GM12875 (cell line): ENCODE data around the gene PAX8.

Source experiments
- H3K4me3 ChIP-seq: one replicate; pipeline ENCODE4 v1.5.1; 2011; ENCODE audit warnings: low read depth, low read length, control low read depth
- TF ChIP-seq, protein P1 (sequence below): IDR thresholded peaks from 2 replicates; pipeline ENCODE4 v1.5.1; 2011; ENCODE audit warnings: low read depth, mild to moderate bottlenecking, control low read depth, inconsistent platforms, low read length, moderate library complexity, borderline replicate concordance; ENCODE audit not compliant: insufficient read depth

The PAX8 gene

DNA sequence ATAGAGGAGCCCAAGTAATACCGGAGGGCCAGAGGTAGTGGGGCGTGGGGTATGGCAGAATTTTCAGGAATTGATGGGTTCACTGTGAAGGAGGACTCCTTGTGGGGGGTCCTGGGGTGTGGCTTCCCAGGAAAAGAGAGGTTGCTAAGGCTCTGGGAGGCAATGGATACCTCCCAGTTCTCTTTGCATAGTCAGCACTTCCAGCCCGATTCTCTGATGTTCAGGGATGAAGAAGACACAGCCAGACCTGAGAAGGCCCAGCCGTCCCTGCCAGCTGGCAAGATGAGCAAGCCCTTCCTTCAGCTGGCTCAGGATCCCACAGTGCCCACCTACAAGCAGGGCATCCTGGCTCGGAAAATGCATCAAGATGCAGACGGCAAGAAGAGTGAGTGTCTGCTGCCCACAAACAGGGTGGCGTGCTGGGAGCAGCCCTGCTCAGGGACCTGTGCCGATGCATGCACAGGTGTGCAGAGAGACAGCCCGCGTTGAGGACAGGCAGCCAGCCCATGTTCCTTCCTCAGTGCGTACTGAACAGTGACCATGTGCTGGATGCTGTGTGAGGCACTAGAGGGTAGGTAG, 82.7 kb downstream of the PAX8 start:
- H3K4me3 ChIP-seq: no peak overlapping the region
- TF ChIP-seq, protein P1, sequence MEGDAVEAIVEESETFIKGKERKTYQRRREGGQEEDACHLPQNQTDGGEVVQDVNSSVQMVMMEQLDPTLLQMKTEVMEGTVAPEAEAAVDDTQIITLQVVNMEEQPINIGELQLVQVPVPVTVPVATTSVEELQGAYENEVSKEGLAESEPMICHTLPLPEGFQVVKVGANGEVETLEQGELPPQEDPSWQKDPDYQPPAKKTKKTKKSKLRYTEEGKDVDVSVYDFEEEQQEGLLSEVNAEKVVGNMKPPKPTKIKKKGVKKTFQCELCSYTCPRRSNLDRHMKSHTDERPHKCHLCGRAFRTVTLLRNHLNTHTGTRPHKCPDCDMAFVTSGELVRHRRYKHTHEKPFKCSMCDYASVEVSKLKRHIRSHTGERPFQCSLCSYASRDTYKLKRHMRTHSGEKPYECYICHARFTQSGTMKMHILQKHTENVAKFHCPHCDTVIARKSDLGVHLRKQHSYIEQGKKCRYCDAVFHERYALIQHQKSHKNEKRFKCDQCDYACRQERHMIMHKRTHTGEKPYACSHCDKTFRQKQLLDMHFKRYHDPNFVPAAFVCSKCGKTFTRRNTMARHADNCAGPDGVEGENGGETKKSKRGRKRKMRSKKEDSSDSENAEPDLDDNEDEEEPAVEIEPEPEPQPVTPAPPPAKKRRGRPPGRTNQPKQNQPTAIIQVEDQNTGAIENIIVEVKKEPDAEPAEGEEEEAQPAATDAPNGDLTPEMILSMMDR: no peak

DNA sequence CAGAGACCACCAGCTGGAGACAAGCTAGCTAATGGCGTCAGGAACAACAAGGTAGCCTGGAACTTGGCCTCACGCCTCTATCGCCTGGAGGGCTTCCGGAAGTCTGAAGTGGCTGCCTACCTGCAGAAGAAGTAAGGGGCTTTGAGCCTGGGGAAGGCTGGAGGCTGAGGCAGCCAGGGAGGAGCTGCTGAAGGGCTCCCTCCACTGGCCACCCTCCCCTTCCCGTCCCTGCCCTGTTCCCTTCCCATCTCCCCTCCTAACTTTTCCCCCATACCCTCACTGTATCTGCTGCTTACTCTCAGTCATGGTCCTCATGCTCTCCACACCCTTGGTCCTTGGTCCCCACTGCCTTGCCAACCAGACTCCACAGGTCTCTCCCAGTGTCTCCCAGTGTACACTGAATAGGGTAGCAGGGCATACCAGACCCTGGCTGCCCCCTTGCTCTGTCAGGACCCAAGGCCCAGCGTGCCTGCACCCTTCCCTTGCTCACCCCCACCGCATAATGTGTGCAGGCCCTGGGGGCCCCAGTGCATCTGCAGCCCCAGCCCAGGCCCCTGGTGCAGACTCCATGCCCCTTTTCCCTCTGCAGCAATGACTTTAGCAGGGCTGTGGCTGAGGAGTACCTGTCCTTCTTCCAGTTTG, 86.1 kb downstream of the PAX8 start:
- TF ChIP-seq, protein P1: no peak
- H3K4me3 ChIP-seq: no peak overlapping the region

DNA sequence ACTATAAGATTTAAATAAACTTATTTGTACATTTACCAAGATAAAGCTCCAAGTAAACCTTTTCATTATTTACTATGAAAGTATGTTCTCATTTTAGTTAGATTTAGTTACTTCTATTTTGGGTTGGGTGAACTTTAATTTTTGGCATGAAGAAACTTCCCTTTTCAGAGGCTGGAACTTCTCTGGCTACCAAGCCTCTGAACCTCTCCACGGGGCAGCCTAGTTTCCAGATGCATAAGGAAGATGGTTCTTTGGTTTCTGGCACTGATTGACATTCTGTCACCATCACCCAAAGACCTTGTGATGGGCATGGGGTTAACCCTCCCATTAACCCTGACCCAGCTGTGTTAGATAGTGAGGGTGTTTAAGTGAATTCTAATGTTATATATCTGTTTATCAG, 87.8 kb downstream of the PAX8 start:
- TF ChIP-seq, protein P1: no peak
- H3K4me3 ChIP-seq: no peak overlapping the region

DNA sequence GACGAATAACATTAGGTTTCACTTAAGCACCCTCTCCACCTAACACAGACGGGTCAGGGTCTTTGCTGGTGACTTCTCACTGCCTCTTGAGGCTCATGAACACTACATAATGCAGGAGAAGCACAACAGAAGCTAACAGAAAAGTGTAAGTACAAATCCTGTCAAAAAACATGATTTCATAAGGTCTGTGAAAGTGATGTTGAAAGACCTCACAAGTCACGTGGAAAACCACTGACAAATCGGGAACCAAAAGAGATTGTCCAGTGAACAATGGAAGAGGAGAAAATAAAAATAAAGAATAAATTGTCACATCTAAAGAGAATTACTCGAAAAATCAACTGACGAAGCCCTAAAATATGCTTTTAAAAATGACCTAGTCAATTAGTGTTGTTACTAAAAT, 91.0 kb downstream of the PAX8 start:
- H3K4me3 ChIP-seq: no peak overlapping the region
- TF ChIP-seq, protein P1: no peak

DNA sequence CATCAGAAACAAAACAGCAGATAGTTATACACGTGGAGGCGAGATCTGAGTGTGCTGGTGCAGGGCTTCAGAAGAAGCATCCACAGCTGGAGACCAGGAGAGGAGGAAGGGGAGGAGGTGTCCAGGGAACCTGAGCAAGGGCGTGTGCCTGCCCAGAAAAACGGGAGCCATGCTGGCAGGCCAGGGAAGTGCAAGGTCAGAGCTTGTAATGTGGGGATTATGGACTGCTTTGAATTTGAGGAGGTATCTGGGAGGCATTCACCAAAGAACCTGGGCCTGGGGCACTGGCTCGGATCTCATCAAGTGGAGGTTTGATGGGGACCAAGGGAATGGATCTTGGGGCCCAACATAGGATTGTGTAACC, 92.3 kb downstream of the PAX8 start:
- no peak overlapping the region for H3K4me3 ChIP-seq
- TF ChIP-seq, protein P1: no peak

DNA sequence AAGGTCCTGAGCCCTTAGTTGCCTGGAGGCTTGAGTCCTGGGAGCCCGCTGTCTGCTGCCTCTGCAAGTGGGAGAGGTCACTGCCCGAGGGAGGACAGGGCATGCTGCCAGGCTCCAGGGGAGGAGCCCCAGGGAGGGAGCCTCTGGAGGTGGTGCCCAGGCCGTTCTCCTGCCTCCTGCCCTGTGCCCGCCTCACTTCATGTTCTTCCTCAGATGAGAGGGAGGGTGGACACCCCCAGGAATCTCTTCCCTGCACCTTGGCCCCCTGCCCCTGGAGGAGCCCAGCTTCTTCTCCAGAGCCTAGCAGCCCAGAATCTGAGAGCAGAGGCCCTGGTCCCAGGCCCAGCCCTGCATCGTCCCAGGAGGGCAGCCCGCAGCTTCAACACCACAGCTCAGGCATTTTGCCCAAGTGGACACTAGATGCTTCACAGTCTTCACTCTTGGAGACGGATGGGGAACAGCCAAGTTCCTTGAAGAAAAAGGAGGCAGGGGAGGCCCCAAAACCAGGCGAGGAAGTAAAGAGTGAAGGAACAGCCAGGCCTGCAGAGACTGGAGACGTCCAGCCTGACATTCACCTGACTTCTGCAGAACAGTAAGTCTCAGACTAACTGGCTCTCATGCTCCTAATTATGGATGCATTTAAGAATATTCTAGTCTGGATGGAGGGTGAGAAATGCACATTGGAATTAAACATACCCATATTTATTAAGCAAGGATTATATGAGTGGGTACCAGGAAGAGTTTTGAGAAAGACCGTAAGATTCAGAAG, 92.9 kb downstream of the PAX8 start:
- no peak overlapping the region for H3K4me3 ChIP-seq
- TF ChIP-seq, protein P1: no peak
